ENCODE results near the gene ZNF74. TPM values are rescaled to one million over a fixed set of nuclear protein-coding genes. Genes with fewer than 3 reads are reported as not detected.

ZNF74 gene
- total RNA-seq, 2 donors from 2014 or later = 6.4 to 9.2 TPM

DNA sequence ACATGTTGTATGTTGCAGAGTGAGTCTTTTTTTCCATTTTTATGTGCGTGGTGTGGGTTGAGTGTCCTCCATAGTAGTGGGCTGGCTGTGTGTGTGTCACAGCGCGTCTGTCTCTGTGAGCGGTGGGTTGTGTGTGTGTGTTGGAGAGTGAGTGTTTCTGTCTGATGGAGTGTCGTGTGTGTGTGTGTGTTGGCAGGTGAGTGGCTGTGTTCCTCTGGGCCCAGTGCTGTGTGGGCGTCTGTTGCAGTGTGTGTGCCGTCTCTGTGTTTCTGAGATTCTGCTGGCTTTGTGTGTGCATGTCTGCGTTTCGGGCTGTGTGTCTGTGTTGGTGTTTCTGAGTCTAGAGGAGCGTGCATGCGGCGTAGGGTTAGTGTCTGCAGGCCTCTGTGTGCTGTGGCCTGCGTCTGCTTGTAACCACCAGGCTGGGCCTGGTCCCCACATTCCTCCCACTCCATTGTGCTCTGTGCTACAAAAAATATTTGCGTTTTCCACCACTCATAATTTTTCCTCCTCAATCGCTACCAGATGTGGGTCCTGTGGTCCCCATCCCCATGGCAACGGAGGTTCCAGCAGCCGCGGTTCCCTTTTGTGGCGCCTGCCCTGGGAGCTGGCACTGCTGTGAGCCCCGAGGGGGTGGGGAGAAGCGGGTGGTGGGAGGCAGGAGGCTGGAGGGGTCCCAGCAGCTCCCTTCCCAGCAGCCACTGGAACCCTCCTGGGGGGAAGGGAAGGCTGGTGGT is 28.5 kb downstream of the ZNF74 start:
- Mint-ChIP-seq H3K9me3 (no peaks in the 10 kb centered on the region), H3K27ac (no peak overlapping the region), H3K36me3 (no peaks in the 10 kb centered on the region)
- ATAC-seq = peak; percentile 9 to 28
- DNase-seq (ENCODE audit: low spot score in 2 of 2) = no peak

DNA sequence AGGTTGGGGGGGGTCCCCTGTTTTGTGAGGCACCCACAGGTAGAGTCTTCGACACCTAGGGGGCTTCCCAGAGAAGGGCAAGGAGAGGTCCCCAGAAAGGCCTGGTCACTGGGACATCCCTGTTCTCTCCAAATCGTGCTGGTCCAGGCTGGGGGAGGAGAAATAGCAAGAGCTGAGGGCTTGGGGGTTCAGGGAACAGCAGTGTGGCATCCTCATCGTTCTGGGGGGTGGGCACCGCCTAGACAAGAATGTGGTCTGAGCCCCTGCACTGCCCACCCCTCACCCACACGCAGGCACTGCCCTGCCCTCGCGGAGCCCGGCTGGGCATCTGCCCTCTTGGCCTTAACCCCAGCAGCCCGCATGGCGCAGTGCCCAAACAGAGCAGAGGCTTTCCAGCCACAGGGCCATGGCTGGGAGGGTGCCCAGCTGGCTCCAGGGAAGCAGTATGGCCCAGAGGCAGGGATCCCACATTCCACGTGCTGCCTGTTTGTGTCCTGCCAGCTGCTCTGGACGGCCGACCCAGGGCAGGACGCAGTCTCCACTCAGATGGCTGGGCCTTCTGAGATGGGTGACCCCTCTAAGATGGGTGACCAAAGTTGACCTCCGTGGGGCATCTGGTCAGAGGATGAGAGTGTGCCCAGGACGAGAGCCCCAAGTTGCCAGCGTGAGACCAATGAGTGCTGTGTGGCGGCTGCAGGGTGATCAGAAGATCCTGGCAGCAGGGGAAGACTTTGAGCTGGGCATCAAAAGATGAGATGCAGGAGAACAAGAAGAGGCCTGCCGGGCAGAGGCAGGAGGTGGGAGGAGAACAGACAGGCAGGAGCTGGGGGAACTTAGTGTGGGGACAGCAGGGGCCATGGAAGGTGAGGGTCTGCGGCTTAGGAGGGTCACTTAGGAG is 29.3 kb downstream of the ZNF74 start:
- H3K36me3 Mint-ChIP-seq = no peaks in the 10 kb centered on the region
- no peak for ATAC-seq
- DNase-seq (ENCODE audit: low spot score in 2 of 2) = no peak
- H3K9me3 Mint-ChIP-seq = no peaks in the 10 kb centered on the region
- H3K27ac Mint-ChIP-seq = no peak overlapping the region

GRCh38 chr22:20423906-20424551 is 30.1 kb downstream of the ZNF74 start:
- no peaks in the 10 kb centered on the region for H3K36me3 Mint-ChIP-seq
- ATAC-seq (no peak), DNase-seq (ENCODE audit: low spot score in 2 of 2) (no peak)
- H3K27ac Mint-ChIP-seq = no peak overlapping the region
- no peaks in the 10 kb centered on the region for H3K9me3 Mint-ChIP-seq

GRCh38 chr22:20424568-20424931 is 30.6 kb downstream of the ZNF74 start:
- no peaks in the 10 kb centered on the region for H3K36me3 Mint-ChIP-seq
- no peak for DNase-seq (ENCODE audit: low spot score in 2 of 2)

DNA sequence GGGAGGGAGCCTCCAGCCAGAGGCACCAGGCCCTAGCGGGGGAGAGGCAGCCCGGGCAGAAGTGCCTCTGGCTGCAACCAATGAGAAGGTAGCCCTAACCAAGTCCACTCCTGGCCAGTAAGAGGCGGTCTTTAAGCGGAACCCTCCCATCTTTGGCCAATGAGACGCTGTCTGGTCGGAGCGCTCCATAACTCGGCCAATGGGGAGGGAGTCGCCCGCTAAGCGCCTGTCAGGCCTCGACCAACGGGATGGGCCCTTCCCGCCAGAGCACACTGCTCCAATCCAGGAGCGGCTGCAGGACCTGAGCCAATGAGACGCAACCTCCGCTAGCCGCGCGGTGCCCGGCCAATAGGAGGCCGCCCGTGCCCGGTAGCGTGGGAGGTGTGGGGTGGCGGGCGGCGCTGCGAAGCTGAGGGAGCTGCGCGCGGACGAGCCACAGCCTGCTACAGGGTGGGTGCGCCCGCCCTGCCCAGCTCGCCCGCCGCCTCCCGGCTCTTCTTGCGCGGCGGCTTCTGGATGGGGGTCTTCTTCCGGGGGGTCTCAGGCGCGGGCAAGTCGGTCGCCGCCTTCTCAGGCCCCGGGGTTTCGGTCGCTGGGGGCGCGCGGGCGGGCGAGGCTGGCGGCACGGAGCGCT is 31.1 kb downstream of the ZNF74 start:
- Mint-ChIP-seq H3K9me3 (no peaks in the 10 kb centered on the region), H3K27ac (no peak overlapping the region)
- peak in 1 of 2 donors; percentile 7 for DNase-seq (ENCODE audit: low spot score in 2 of 2)

More at GRCh38 chr22:20424568-20424931, 30.6 kb downstream of the ZNF74 start:
- H3K9me3 Mint-ChIP-seq = no peaks in the 10 kb centered on the region
- no peak overlapping the region for H3K27ac Mint-ChIP-seq
- ATAC-seq = no peak

DNA sequence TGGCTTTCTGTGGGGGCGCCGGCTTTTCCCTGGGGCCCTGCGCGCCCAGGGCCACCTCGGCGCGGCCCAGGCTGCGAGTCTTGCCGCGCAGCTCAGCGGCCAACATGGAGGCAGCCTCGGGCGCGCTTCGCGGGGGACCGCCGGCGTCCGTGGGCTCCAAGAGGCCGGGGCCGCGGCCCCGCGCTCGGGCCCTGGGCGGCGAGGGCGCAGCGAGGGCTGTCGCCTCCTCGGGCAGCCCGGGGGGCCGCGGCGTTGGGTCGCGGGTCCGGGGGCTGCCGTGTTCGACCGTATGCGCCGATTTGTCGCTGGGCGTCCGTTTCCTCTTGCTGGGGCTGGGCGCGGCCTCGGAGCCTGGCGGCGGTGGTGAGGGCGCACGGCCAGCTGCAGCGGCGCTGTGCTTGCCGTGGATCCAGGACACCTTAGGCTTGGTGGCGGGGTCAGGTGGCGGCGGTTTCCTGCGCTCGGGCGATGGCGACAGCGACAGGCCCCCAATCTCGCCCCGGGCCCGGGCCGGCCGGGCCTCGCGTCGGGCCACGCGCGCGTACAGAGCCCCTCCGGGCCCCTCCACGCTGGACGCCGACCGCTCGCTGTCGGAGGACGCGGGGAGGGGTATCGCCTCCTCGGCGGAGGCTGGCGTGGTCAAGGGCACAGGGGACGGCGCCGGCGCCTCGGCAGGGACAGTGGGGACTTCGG is 31.8 kb downstream of the ZNF74 start:
- H3K9me3 Mint-ChIP-seq = no peaks in the 10 kb centered on the region

More for the DNA sequence above, 31.1 kb downstream of the ZNF74 start:
- no peak for ATAC-seq
- H3K36me3 Mint-ChIP-seq = no peaks in the 10 kb centered on the region

GRCh38 chr22:20426259-20426615 is 32.3 kb downstream of the ZNF74 start:
- no peak for DNase-seq (ENCODE audit: low spot score in 2 of 2)
- no peaks in the 10 kb centered on the region for H3K9me3 Mint-ChIP-seq
- no peak for ATAC-seq
- no peak overlapping the region for H3K27ac Mint-ChIP-seq
- H3K36me3 Mint-ChIP-seq = no peaks in the 10 kb centered on the region

More for the DNA sequence above, 31.8 kb downstream of the ZNF74 start:
- ATAC-seq = no peak
- peak in 1 of 2 donors; percentile 19 for DNase-seq (ENCODE audit: low spot score in 2 of 2)
- no peak overlapping the region for H3K27ac Mint-ChIP-seq
- no peaks in the 10 kb centered on the region for H3K36me3 Mint-ChIP-seq

DNA sequence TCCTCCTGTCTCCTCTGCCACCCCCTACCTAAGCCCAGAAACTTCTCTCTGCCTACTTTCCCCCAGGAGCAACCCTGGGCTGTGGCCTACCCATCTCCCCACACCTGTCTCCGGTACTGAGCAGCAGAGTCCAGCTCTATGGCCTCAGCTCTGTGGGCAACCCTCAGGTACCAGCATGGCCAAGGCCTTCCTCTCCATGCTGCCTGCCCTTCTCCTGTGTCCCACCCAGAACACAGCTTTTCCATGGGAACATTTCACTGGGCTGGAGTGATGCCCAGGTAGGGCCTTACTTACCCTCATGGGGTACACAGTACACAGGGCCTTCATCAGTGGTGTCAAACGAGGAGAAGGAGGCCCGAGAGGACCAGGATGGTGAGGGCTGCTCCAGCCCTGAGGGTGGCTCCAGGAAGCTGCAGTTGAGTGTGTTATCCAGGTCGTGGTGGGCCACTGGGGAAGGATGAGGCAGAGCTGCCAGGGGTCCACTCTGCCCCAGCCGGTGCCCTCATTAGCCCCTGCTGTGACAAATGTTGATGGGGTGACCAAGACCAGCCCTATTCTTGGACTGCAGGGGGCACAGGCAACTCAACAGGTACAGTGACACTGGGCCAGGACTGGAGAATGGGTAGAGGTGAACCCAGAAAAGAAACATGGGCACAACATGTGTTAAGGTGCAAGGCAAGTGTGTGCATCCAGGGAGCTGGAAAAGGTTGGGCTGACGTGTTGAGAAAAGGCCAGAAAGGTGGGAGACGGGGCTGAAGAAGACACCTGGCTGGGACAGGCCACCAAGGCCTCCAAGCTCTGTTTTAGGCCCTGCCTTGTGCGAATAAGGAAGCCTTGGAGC is 33.4 kb downstream of the ZNF74 start:
- H3K27ac Mint-ChIP-seq = no peak overlapping the region
- H3K9me3 Mint-ChIP-seq = no peaks in the 10 kb centered on the region
- no peak for ATAC-seq

GRCh38 chr22:20427945-20428417 is 34.0 kb downstream of the ZNF74 start:
- no peaks in the 10 kb centered on the region for H3K9me3 Mint-ChIP-seq
- ATAC-seq (no peak), DNase-seq (ENCODE audit: low spot score in 2 of 2) (peak in 1 of 2 donors; percentile 2)
- no peak overlapping the region for H3K27ac Mint-ChIP-seq
- H3K36me3 Mint-ChIP-seq = no peaks in the 10 kb centered on the region

More for the DNA sequence above, 33.4 kb downstream of the ZNF74 start:
- H3K36me3 Mint-ChIP-seq = no peaks in the 10 kb centered on the region
- DNase-seq (ENCODE audit: low spot score in 2 of 2) = peak in 1 of 2 donors; percentile 4

DNA sequence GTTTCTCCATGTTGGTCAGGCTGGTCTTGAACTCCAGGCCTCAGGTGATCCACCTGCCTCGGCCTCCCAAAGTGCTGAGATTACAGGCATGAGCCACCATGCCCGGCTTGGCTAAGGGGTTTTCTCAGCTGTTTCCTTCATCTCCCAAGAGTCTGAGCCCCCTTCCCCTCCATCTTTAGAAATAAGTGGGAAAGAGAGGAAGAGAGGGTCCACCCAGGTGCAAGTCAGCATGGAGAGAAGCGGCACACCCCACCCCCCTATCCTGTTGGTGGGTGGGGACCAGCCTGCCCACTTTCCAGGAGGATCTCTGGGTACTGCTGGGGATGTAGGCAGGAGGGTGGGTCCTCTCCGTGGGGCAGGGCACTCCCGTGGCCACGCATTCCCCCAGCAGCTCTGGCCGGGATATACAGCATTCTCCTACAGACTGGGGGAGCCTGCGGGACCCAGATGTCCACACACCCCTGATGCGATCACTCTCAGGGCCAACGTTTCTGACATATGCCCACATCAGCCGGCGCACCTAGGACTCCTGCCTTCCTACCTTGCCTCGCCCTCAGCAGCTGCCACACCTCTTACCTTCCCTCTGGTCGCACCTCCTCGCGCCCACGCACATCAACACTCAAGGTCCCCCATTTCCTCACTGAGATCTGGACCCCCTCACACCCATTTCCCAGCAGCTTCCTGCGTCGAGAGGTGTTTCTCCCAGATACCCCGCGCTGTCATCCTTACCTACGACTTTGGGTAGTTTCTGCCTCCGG is 34.7 kb downstream of the ZNF74 start:
- DNase-seq (ENCODE audit: low spot score in 2 of 2) (peak in 1 of 2 donors; percentile 5), ATAC-seq (peak in 1 of 2 donors; percentile 4)
- Mint-ChIP-seq H3K9me3 (no peaks in the 10 kb centered on the region), H3K36me3 (no peaks in the 10 kb centered on the region), H3K27ac (peak overlapping the region in 1 of 2 donors; percentile 62)

DNA sequence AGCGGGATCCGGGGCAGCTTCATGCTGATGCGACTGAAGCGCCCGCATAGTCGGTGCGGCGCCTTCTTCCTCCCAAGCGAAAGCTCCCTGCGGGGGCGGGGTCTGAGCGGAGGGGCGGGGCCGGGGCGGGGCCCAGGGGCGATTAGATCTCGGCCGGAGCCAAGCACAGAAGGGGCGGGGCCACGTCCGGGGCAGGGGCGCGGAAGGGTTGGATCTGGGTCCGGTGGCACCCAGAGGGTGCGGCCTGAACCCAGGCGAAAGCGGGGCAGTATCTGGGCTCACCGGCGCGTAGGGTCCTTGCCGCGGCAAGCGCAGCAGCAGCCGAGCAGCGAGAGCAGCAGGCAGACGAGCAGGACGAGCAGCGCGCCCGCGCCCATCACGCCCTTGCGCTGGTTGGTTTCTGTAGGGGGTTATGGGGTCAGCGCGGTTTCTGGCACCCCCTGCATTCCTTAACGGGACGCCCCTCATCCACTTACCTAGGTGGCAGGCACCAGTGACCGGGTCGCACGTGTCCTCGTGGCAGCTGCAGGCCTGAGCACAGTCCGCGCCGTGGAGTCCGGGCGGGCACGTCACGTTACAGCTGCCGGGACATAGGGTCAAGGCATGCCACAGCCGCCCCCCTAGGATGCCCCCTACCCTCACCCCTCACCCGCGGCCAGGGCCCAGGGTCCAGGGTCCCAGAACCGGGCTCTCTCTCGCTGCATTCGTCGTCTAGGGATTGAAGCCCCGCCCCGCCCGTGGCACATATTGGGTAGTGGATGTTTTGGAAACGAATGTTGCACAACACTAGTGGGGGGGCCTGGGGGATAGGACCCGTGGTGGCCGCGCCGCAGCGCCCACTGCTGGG is 35.5 kb downstream of the ZNF74 start:
- peak; percentile 80 to 81 for ATAC-seq
- H3K36me3 Mint-ChIP-seq = no peaks in the 10 kb centered on the region
- peak; percentile 72 to 80 for DNase-seq (ENCODE audit: low spot score in 2 of 2)
- no peaks in the 10 kb centered on the region for H3K9me3 Mint-ChIP-seq
- H3K27ac Mint-ChIP-seq = no peak overlapping the region

GRCh38 chr22:20430101-20430719 is 36.3 kb downstream of the ZNF74 start:
- ATAC-seq = peak in 1 of 2 donors; percentile 23
- Mint-ChIP-seq H3K36me3 (no peaks in the 10 kb centered on the region), H3K9me3 (no peaks in the 10 kb centered on the region), H3K27ac (no peak overlapping the region)
- peak in 1 of 2 donors; percentile 41 for DNase-seq (ENCODE audit: low spot score in 2 of 2)

GRCh38 chr22:20430720-20431510 is 37.0 kb downstream of the ZNF74 start:
- Mint-ChIP-seq H3K27ac (no peak overlapping the region), H3K9me3 (no peaks in the 10 kb centered on the region), H3K36me3 (peaks cover 0 to 5% of the 10 kb centered on the region in 2 donors)
- ATAC-seq (peak; percentile 40 to 51), DNase-seq (ENCODE audit: low spot score in 2 of 2) (peak in 1 of 2 donors; percentile 58)
